Type B pancreatic cell (in vitro differentiated cells): ENCODE results near the gene BCAS3. TPM values are rescaled to one million over a fixed set of nuclear protein-coding genes. Genes with fewer than 3 reads are reported as not detected.

Source experiments
- DNase-seq: peaks from one replicate; pipeline ENCODE4 v3.0.0; 2021; ENCODE audit warnings: mixed read lengths; ENCODE audit not compliant: unreplicated experiment; ENCODE audit errors: extremely low spot score
- H3K27ac Mint-ChIP-seq: 2 replicates; pipeline ENCODE4 v1.8.0; 2021; ENCODE audit warnings: mild to moderate bottlenecking, mixed read lengths
- H3K27me3 Mint-ChIP-seq: 2 replicates; pipeline ENCODE4 v1.8.0; 2021; ENCODE audit warnings: mixed read lengths
- H3K36me3 Mint-ChIP-seq: 2 replicates; pipeline ENCODE4 v1.8.0; 2021; ENCODE audit warnings: mixed read lengths
- H3K4me1 Mint-ChIP-seq: one replicate; pipeline ENCODE4 v1.8.0; 2021; ENCODE audit warnings: mixed read lengths; ENCODE audit not compliant: unreplicated experiment
- H3K4me3 Mint-ChIP-seq: 2 replicates; pipeline ENCODE4 v1.8.0; 2021; ENCODE audit warnings: mild to moderate bottlenecking, mixed read lengths
- H3K9me3 Mint-ChIP-seq: 2 replicates; pipeline ENCODE4 v1.8.0; 2021; ENCODE audit warnings: mixed read lengths
- CTCF ChIP-seq: fragments of 200-600 bp; sonication (generic); conservative IDR thresholded peaks from 2 replicates; pipeline ENCODE4 v1.5.0; 2021; ENCODE audit warnings: antibody characterized with exemption, mild to moderate bottlenecking
- total RNA-seq: library from RNA; stranded (reverse); gene quantifications from 2 replicates; pipeline ENCODE4 v1.2.1, GENCODE V29; 2021; ENCODE audit warnings: low replicate concordance

The BCAS3 gene
- total RNA-seq, 1 donor from 2014 or later, result 23.0 TPM

DNA sequence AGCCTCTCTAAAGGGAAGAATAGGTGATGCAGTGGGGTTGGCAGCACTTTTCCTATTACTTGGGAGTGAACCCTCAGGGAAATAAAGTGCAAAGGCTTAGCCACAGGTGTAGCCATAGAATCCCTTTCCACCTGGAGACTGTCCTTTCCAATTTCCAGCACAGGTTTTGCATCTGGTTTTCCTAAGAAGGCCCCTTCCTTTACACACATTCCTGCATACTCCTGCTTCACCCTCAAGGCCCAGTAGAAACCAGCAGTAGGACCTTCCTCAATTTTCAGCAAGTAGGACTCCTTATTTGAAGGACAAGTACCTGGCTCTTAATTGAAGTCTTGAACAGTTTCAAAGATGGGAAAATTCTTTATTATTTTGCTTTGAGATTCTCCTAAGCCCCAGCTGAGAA lies 550.2 kb downstream of the BCAS3 start:
- Mint-ChIP-seq H3K36me3 (no peaks in the 10 kb centered on the region), H3K4me3 (no peak overlapping the region), H3K4me1 (peaks cover 33% of the 10 kb centered on the region), H3K27me3 (no peaks in the 10 kb centered on the region), H3K27ac (no peak overlapping the region), H3K9me3 (peaks cover 7% of the 10 kb centered on the region)
- no peak for DNase-seq
- TF ChIP-seq CTCF, result no peak

GRCh38 chr17:61230461-61230860 lies 552.8 kb downstream of the BCAS3 start:
- H3K27ac Mint-ChIP-seq, result no peak overlapping the region
- H3K9me3 Mint-ChIP-seq, result peaks cover 7% of the 10 kb centered on the region
- DNase-seq, result no peak
- no peaks in the 10 kb centered on the region for H3K36me3 Mint-ChIP-seq
- H3K27me3 Mint-ChIP-seq, result no peaks in the 10 kb centered on the region
- H3K4me1 Mint-ChIP-seq, result peaks cover 41% of the 10 kb centered on the region
- TF ChIP-seq CTCF, result no peak
- H3K4me3 Mint-ChIP-seq, result no peak overlapping the region

DNA sequence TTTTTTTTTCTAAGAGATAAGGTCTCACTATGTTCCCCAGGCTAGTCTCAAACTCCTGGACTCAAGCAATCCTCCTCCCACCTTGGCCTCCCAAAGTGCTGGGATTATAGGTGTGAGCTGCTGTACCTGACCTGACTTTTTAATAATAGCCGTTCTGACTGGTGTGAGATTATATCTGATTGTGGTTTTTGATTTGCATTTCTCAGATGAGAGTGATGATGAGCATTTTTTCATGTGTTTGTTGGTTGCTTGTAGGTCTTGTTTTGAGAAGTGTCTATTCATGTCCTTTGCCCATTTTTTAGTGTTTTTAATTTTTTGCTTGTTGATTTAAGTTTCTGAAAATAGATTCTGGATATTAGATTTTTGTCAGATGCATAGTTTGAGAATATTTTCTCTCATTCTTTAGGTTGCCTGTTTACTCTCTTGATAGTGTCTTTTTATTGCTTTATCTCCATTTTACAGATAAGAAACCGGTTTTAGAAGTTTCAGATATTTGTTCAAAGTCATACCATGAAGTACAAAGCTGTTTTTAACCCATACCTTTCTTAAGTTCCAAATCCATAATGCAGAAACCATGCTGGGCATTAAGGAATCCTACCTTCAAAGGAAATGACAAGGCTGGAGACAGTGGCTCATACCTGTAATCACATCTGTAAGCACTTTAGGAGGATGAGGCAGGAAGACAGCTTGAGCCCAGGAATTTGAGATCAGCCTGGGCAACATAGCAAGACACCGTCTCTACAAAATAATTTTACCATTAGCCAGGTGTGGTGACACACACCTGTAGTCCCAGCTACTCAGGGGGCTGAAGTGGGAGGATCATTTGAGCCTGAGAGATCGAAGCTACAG lies 553.5 kb downstream of the BCAS3 start:
- H3K27me3 Mint-ChIP-seq, result no peaks in the 10 kb centered on the region
- H3K27ac Mint-ChIP-seq, result peak overlapping the region; percentile 46
- H3K9me3 Mint-ChIP-seq, result peaks cover 7% of the 10 kb centered on the region
- H3K36me3 Mint-ChIP-seq, result no peaks in the 10 kb centered on the region
- DNase-seq, result no peak
- H3K4me3 Mint-ChIP-seq, result no peak overlapping the region
- TF ChIP-seq CTCF, result no peak
- peaks cover 44% of the 10 kb centered on the region for H3K4me1 Mint-ChIP-seq

DNA sequence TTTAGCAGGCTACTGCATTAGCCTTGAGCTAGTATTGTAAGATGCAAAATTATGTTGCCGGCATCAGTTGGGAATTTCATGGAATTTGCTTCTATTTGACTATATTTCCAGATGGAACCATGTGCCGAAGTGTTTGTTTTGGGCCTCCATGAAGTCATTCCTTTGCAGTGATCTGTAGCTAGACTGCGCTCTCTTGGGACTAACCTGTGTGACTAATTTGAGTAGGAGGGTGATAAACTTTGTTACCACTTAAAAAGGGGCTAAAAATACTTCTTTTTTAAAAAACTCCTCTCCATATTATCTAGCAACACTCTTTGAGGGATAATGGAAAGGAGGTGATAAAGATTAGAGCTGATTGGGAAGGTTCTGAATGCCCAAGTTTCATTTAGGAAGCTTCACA lies 555.2 kb downstream of the BCAS3 start:
- Mint-ChIP-seq H3K27me3 (no peaks in the 10 kb centered on the region), H3K36me3 (no peaks in the 10 kb centered on the region), H3K9me3 (peaks cover 7% of the 10 kb centered on the region), H3K4me3 (no peak overlapping the region), H3K4me1 (peaks cover 45% of the 10 kb centered on the region), H3K27ac (no peak overlapping the region)
- DNase-seq, result no peak
- TF ChIP-seq CTCF, result no peak

- peak overlapping the region; percentile 0 for H3K27ac Mint-ChIP-seq
- peaks cover 5% of the 10 kb centered on the region for H3K36me3 Mint-ChIP-seq
- peak overlapping the region; percentile 4 for H3K4me3 Mint-ChIP-seq
Measured at GRCh38 chr17:61233991-61234750, 556.5 kb downstream of the BCAS3 start.

More at GRCh38 chr17:61233991-61234750, 556.5 kb downstream of the BCAS3 start:
- DNase-seq, result no peak
- no peaks in the 10 kb centered on the region for H3K27me3 Mint-ChIP-seq
- H3K4me1 Mint-ChIP-seq, result peaks cover 51% of the 10 kb centered on the region
- peaks cover 11% of the 10 kb centered on the region for H3K9me3 Mint-ChIP-seq
- TF ChIP-seq CTCF, result no peak
